Vagina (tissue), 2 donors: ENCODE measurements around the gene ADD3. TPM values are rescaled to one million over a fixed set of nuclear protein-coding genes. Genes with fewer than 3 reads are reported as not detected.

Experiments
- DNase-seq, 2 donors: peaks; one replicate each; pipeline ENCODE4 v3.0.0-alpha.2; 2017; ENCODE audit errors: extremely low spot score in 2 of 2
- H3K27ac ChIP-seq: fragments of 200-600 bp; sonication (generic); one replicate; pipeline ENCODE4 v1.5.1; 2019
- H3K27me3 ChIP-seq: fragments of 200-600 bp; sonication (generic); one replicate; pipeline ENCODE4 v1.5.1; 2019
- H3K36me3 ChIP-seq, 2 donors: fragments of 200-600 bp; sonication (generic); one replicate each; pipeline ENCODE4 v1.5.1; 2017 to 2019
- H3K4me1 ChIP-seq: fragments of 200-600 bp; sonication (generic); one replicate; pipeline ENCODE4 v1.5.1; 2019
- H3K4me3 ChIP-seq, 2 donors: fragments of 200-600 bp; sonication (generic); 1 replicate in 1 of 2; 2 replicates in 1 of 2; pipeline ENCODE4 v1.5.1; 2016 to 2019
- H3K9me3 ChIP-seq: fragments of 200-600 bp; sonication (generic); one replicate; pipeline ENCODE4 v1.5.1; 2019
- POLR2A ChIP-seq, 2 donors: fragments of 450-650 bp; IDR thresholded peaks; one replicate each; pipeline ENCODE4 v1.6.1; 2017; ENCODE audit warnings: antibody characterized with exemption in 2 of 2, mild to moderate bottlenecking in 2 of 2, moderate library complexity in 2 of 2
- POLR2AphosphoS5 ChIP-seq, 2 donors: sonication (generic); formaldehyde crosslinking; IDR thresholded peaks; one replicate each; pipeline ENCODE4 v1.9.0; 2017; ENCODE audit warnings: antibody characterized with exemption in 2 of 2, mild to moderate bottlenecking in 2 of 2, low read depth in 1 of 2; ENCODE audit not compliant: insufficient read depth in 1 of 2
- intact Hi-C: fragments of 100-400 bp; cut with DNase I; formaldehyde crosslinking; loops from one replicate; pipeline ENCODE4 v1.15.1; 2023
- total RNA-seq: library from RNA; depleted of rRNA; stranded (reverse); fragments of >200 nt; gene quantifications from one replicate; pipeline ENCODE4 v1.2.3, GENCODE V29; 2016
- TF ChIP-seq, protein P1 (sequence below), 3 experiments: fragments of 450-650 bp in 2 of 3; fragments of 200-600 bp in 1 of 3; sonication (generic) in 1 of 3; IDR thresholded peaks; one replicate each; pipeline ENCODE4 v1.5.1; 2017 to 2019; ENCODE audit warnings: antibody characterized with exemption in 3 of 3, mild to moderate bottlenecking in 2 of 3, moderate library complexity in 2 of 3

Gene ADD3
- total RNA-seq, 1 donor from 2014 or later: 114 TPM

GRCh38 chr10:110005719-110006118 is 2.1 kb upstream of the ADD3 start:
- peak overlapping the region; percentile 74 to 99 for H3K4me3 ChIP-seq
- no peaks in the 10 kb centered on the region for H3K36me3 ChIP-seq
- H3K9me3 ChIP-seq: no peaks in the 10 kb centered on the region
- peak in 1 of 2 donors; percentile 20 for TF ChIP-seq POLR2A (IDR thresholded peaks at IDR 0.05)
- peak; percentile 11 to 72 for TF ChIP-seq POLR2AphosphoS5 (IDR thresholded peaks at IDR 0.05; ENCODE audit: insufficient read depth in 1 of 2, low read depth in 1 of 2)
- TF ChIP-seq, protein P1, sequence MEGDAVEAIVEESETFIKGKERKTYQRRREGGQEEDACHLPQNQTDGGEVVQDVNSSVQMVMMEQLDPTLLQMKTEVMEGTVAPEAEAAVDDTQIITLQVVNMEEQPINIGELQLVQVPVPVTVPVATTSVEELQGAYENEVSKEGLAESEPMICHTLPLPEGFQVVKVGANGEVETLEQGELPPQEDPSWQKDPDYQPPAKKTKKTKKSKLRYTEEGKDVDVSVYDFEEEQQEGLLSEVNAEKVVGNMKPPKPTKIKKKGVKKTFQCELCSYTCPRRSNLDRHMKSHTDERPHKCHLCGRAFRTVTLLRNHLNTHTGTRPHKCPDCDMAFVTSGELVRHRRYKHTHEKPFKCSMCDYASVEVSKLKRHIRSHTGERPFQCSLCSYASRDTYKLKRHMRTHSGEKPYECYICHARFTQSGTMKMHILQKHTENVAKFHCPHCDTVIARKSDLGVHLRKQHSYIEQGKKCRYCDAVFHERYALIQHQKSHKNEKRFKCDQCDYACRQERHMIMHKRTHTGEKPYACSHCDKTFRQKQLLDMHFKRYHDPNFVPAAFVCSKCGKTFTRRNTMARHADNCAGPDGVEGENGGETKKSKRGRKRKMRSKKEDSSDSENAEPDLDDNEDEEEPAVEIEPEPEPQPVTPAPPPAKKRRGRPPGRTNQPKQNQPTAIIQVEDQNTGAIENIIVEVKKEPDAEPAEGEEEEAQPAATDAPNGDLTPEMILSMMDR (IDR thresholded peaks at IDR 0.05): no peak
- no peaks in the 10 kb centered on the region for H3K27me3 ChIP-seq
- no peak for DNase-seq
- peaks cover 51% of the 10 kb centered on the region for H3K4me1 ChIP-seq
- peak overlapping the region; percentile 95 for H3K27ac ChIP-seq
- intact Hi-C loops: loop anchor here (10.0 kb wide), 1 partner anchor 111 kb away; no protein-coding TSS in a partner anchor

DNA sequence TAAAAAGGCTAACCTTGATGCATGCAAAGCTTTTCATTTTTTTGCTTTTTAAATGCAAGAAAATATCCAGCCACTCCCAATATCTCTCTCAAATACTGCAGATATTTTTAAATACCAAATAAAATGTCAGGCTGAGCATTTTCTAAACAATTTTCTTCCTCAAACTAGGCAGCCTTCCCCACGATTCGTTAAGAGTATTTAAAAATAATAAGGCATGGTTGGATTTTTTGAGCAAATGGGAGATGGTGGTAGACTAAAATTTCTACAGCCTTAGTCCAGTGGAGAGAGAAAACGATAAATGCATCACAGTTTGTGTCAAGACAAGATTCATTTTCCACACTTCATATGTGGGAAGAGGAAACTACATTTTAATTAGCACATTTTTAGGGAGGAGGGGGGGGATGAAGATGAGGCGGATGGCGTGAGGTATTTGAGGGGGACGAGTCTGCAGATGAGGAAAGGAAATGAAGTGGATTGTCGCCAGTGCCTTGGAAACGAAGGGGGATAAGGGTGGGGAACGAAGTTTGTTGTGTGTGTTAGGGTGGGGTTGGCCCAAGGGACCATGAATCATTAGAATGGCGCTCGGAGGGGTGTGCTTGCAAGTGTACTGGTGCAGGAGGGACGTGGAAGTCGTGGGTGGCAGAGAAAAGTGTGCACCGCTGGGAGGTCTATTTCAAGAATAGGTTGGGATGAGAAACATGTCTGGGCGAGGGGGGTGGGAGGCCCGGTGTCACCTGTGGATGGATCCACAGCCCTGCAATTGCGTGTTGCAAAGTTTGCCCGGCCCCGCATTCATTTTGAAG is 1.2 kb upstream of the ADD3 start:
- H3K27me3 ChIP-seq: no peaks in the 10 kb centered on the region
- H3K27ac ChIP-seq: peak overlapping the region; percentile 95
- TF ChIP-seq POLR2A (IDR thresholded peaks at IDR 0.05): no peak
- TF ChIP-seq, protein P1 (IDR thresholded peaks at IDR 0.05): no peak
- no peak for TF ChIP-seq POLR2AphosphoS5 (IDR thresholded peaks at IDR 0.05; ENCODE audit: insufficient read depth in 1 of 2, low read depth in 1 of 2)
- H3K36me3 ChIP-seq: no peaks in the 10 kb centered on the region
- no peaks in the 10 kb centered on the region for H3K9me3 ChIP-seq
- DNase-seq: peak in 1 of 2 donors; percentile 89
- intact Hi-C loops: loop anchor here (10.0 kb wide), 1 partner anchor 112 kb away; no protein-coding TSS in a partner anchor
- H3K4me3 ChIP-seq: peak overlapping the region; percentile 74 to 99
- peaks cover 59% of the 10 kb centered on the region for H3K4me1 ChIP-seq

DNA sequence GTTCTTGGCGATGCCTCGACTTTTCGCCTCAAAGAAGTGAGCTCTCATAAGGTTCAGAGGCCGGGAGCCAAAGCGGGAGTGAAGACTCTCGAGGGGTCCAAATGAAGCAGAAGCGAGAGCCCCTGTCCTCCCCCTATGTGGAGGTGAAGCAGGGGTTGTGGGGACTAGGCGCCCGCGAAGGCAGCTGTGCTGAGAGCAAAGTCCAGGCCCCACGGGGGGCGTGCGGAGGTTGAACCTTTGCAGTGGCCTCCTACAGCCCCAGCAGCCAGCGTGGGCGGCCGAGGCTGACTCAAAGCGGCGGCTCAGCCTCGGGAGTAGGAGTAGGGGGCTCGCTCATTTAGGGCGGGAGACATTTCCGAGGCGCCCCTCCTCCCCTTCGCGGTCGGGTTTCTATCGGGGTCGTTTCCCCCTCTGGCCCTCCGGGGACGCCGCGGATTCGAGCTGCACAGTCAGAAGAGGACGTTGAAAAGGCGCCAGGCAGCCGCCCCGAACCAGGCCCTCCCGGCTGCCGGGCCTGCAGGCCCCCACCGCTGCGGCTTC is 553 bp upstream of the ADD3 start:
- Histone ChIP-seq H3K4me1 (peaks cover 66% of the 10 kb centered on the region), H3K27ac (peak overlapping the region; percentile 95), H3K27me3 (no peaks in the 10 kb centered on the region), H3K9me3 (no peaks in the 10 kb centered on the region), H3K4me3 (peak overlapping the region; percentile 74 to 99), H3K36me3 (no peaks in the 10 kb centered on the region)
- TF ChIP-seq POLR2A (IDR thresholded peaks at IDR 0.05): peak in 1 of 2 donors; percentile 34
- TF ChIP-seq POLR2AphosphoS5 (IDR thresholded peaks at IDR 0.05; ENCODE audit: insufficient read depth in 1 of 2, low read depth in 1 of 2): peak in 1 of 2 donors; percentile 70
- TF ChIP-seq, protein P1 (IDR thresholded peaks at IDR 0.05): no peak
- DNase-seq: peak; percentile 93 to 97
- intact Hi-C loops: loop anchor here (10.0 kb wide), 1 partner anchor 112 kb away; no protein-coding TSS in a partner anchor

DNA sequence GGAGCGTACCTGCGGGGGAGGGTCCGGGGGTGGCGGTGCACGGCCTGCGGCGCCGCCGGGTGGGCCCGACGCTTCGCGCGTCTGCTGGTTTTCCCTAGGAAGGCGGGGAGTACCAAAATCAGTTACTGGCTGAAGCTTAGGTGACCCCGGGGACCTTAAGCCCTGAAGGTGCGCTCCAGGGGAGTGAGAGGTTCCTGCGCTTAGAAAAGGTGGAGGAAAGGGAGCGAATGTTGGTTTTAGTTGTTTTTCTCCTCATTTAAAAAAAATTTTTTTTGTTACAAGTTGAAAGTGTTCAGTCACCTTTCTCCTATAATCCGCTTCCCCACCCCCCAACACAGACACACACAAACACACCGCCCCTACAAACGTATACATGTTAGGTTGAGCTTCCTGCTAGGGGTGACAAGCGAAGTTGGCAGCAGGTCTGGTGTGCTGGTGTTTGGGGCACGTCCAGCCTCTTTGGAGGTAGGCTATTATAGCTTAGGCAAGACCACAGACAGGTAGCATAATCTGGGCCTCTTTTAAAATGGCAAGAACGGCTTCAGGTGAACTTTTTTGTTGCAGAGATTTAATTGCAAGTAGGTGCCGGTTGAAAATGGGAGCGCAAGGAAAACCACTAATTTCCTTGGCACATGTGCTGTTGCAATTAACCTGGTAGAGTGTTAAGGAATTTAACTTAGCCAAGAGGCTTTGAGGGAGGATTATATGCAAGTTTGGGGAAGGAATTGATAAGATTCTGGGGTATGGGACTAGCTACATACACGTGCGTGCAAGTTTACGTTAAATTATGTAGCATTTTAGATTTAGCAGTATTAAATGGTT is 945 bp downstream of the ADD3 start:
- peak overlapping the region; percentile 95 for H3K27ac ChIP-seq
- H3K27me3 ChIP-seq: no peaks in the 10 kb centered on the region
- DNase-seq: peak in 1 of 2 donors; percentile 92
- intact Hi-C loops: loop anchor here (10.0 kb wide), 1 partner anchor 114 kb away; no protein-coding TSS in a partner anchor
- H3K4me3 ChIP-seq: peak overlapping the region; percentile 74 to 99
- peaks cover 75% of the 10 kb centered on the region for H3K4me1 ChIP-seq
- H3K9me3 ChIP-seq: no peaks in the 10 kb centered on the region
- TF ChIP-seq POLR2A (IDR thresholded peaks at IDR 0.05) (no peak), POLR2AphosphoS5 (IDR thresholded peaks at IDR 0.05; ENCODE audit: insufficient read depth in 1 of 2, low read depth in 1 of 2) (no peak)
- TF ChIP-seq, protein P1 (IDR thresholded peaks at IDR 0.05): no peak
- no peaks in the 10 kb centered on the region for H3K36me3 ChIP-seq
